GM12892 (cell line): ENCODE results near the gene SPINK8.

Experiments used
- POLR2A ChIP-seq: IDR thresholded peaks from 2 replicates; pipeline ENCODE4 v1.6.1; 2011; ENCODE audit warnings: low read depth, low read length, control low read depth
- TAF1 ChIP-seq: IDR thresholded peaks from 2 replicates; pipeline ENCODE4 v1.6.1; 2011; ENCODE audit warnings: low read depth, mild to moderate bottlenecking, control low read depth, low read length, borderline replicate concordance

- no peak for TF ChIP-seq POLR2A
- TF ChIP-seq TAF1, result no peak
These were observed 52.6 kb downstream of the SPINK8 start for GRCh38 chr3:48280881-48281280.
